Eye (tissue), 1 donor: ENCODE data around the gene BMP7.

Experiments used
- DNase-seq: peaks from one replicate; pipeline ENCODE4 v3.0.0-alpha.2; 2015

The BMP7 gene

DNA sequence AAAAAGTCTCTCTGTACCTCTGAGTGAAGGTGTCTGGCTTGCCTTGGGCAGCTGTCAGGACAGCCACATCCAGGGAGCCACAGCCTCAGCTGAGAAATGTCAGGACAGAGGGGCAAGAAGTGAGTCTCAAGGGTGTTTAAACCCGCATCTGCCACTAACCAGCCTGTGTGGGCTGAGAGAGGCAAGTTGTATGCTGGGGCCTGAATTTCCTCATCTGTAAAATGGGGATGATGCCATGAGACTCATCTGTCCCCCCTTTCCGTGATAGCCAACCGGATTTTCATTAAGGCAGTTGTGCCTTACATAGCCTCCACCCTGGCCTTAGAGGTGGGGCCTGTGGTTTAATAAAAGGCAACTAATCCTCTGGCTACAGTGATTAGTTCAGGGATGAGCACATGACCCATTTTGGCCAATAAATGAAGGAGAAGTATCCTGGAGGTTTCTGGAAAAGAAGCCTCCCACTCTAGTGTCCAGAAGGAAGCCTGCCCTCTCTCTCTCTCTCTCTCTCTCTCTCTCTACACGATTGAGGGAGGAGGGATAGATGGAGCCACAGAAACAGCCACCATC is 79.3 kb downstream of the BMP7 start:
- DNase-seq, result no peak

GRCh38 chr20:57186192-57186591 is 80.2 kb downstream of the BMP7 start:
- DNase-seq, result no peak

DNA sequence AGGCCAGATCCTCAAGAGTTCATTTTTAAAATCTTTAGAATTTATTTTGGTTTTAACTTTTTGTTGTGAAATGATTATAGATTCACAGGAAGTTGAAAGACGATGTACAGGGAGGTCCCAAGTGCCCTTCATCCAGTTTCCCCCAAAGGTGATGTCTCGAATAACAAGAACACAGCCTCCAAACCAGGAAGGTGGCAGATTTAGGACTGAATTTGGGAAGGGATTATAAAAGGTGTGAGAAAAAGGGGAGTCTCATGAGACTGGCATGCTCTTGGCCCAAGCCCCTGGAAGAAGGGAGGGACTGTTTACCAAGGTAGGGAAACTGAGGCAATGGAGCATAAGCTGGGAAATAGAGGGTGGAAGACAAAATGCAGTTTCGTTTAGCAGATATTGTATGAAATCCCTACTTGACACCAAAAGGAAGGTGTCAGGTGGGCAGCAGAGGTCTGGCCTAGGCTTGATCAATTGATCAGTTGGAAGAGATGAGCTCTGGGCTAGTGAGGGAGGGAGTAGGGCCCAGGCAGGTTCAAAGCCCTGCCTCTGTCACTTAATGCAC is 81.2 kb downstream of the BMP7 start:
- no peak for DNase-seq

- DNase-seq, result no peak
These were observed 82.9 kb downstream of the BMP7 start for GRCh38 chr20:57183457-57184009.

- no peak for DNase-seq
These were observed 84.8 kb downstream of the BMP7 start for GRCh38 chr20:57181639-57182038.

- no peak for DNase-seq
These were observed 85.5 kb downstream of the BMP7 start for GRCh38 chr20:57180954-57181353.

- no peak for DNase-seq
These were observed 86.1 kb downstream of the BMP7 start for GRCh38 chr20:57180387-57180786.

DNA sequence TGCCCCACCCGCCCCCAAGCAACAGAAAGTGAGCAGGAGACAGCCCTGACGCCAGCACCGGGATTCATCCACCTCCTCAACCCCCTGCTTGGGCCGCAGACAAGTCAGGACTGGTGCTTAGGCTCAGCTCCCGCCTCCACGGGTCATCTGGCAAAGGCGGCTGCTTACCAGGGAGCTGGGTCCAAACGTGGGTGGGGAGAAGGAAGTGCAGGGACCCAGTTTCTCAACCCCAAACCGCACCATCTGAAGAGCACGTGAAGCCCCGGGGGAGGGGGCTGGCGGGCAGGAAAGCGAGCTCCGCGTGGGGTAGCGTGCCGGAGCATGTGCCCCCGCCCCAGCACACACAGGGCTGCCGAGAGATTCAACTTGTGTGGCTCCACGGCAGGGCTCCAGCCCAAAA is 87.2 kb downstream of the BMP7 start:
- no peak for DNase-seq

GRCh38 chr20:57178582-57179111 is 87.8 kb downstream of the BMP7 start:
- no peak for DNase-seq

GRCh38 chr20:57177636-57178280 is 88.7 kb downstream of the BMP7 start:
- DNase-seq, result no peak

- DNase-seq, result no peak
These were observed 89.6 kb downstream of the BMP7 start for GRCh38 chr20:57176842-57177241.

GRCh38 chr20:57175397-57176010 is 90.9 kb downstream of the BMP7 start:
- no peak for DNase-seq

DNA sequence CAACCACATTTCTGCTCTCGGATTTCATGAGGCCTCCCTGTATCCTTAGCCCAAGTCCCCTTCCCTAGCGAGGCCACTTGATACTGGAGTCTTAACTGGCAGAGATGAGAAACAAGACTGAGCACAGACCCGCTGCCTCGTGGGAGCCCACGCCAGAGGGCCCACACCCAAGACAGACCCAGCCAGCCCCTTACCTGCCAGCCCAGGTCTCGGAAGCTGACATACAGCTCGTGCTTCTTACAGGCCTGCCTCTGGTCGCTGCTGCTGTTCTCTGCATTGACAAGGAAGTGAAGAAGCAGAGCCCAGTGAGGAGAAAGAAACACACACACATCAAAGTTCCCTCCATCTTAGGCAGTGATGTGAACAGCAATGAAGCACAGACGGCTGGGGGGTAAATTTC is 91.7 kb downstream of the BMP7 start:
- DNase-seq, result no peak

DNA sequence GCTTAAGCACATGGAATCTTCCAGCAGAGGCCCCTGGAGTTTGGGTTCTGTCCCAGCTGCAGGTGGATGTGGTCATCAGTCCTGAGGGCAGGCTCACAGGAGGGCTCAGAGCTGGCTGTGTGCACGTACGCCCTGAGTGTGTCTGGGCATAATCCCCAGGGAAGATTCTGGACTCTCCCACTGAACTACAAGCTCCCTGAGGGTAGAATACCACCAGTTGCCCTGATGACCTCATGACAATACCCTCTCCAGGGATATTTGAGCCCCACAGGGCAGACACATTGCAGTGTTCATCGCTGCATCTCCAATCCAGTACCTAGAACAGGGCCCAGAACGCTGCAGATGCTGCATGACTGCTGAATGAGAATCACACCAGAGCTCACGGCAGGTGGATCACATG is 92.5 kb downstream of the BMP7 start:
- DNase-seq, result no peak

DNA sequence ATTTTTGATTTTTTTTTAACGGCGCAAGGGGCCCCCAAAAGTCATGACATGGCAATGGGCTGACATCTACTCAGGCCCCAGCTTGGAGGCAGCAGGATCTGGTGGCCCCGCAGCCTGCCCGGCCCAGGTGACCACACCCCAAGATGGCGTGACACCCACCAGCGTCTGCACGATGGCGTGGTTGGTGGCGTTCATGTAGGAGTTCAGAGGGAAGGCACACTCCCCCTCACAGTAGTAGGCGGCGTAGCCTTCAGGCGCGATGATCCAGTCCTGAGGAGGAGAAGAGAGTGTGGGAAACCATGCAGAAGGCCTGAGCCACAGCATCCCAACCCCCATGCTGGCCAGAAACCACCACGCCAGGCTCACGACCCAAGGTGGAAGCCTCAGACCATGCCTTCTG is 93.4 kb downstream of the BMP7 start:
- DNase-seq, result no peak

GRCh38 chr20:57170343-57170742 is 96.1 kb downstream of the BMP7 start:
- DNase-seq, result no peak

DNA sequence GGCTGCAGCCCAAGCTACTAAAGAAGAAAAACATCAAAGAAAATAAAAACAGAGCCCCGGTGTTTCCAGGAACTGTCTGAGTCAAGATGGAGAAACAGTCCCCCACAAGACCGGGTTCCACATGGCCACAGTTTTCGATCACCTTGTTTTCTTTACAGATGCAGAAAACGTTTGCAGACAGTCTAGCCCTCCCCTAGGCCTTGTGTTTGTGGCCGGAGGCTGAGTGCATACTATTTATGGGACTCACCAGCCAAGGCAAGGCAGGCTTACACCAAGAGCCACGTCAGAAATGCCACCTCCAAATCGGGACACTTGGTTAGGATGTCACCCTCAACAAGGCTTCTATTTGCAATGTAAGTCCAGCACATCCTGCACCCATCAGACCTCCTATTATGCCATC is 97.3 kb downstream of the BMP7 start:
- no peak for DNase-seq

DNA sequence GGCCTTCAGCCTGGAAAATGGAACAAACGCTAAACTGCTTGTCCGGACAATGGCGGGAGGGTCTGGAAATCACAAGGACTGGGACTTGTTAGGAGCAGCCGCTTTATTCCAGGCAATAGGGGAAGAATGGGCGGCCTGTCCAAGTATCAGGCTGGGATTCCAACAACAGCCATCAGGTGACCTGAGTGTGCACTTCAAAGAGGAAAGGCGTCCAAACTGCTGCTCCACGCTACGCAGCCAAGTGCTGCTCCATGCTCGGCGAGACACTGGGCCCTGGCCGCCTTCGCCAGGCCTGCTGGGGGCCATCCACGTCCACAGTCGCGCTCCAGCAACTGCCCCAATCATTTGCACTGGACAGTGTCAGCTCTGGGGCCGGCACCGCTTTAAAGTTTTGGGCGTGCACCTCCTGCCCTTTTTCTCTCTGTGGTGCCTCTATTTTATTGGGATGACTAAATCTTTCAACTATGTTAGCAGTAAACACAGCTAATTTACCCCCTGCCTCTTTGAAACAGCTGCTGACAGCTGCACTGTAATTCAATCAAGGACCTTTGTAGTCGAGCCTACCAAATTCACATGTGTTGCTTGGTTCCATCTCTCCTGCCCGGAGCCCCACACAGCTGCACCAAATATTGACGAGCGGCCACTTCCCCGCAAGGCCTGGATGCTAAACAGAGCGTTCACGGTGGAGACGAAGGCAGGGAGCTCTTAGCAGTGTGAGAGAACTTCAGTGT is 98.3 kb downstream of the BMP7 start:
- DNase-seq, result peak; percentile 77

DNA sequence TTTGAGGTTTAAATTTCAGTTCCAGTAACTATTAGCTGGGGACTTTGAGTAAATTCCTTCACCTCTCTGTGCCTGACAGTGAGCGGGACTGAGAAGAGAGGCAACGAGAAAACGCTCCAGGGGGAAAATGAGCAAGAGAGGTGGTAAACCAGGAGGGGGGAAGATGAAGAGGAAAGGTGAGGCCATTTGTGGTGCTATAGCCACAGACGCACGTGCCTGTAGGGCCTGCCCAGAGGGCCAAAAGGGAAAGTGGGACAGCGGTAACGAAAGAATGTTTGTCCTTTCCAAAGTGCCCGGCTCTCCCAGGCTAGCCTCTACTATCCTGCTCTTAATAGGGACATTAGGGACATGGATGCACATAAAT is 99.2 kb downstream of the BMP7 start:
- no peak for DNase-seq

DNA sequence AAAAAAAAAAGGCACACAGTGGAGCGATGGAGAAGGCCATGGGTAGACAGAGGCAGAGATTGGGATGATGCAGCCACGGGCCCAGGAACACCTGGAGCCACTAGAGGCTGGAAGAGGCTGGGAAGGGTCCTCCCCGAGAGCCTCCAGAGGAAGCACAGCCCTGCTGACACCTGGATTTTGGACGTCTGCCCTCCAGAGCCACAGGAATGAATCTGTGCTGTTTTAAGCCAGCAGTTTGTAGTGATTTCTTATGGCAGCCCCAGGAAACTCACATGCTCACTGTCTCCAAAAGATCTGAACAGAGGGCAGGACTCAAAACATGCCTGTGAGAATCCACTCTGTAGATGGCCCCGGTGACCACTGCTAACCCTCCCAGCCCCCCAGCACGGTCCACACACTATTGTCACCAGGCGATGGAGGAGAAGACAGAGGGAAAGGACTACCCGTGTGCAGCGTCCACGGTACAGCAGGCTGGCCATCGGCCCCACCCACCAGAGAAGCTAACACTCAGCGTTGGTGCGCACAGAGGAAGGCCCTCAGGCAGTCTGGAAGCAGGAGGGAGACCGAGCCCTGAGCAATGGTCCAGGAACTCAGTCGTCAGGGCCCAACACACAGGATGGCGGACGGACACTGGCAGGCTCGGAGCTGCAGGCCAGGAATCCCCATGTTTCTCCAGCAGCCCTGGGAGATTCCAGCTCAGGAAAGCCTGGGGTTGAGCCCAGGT is 99.7 kb downstream of the BMP7 start:
- no peak for DNase-seq

DNA sequence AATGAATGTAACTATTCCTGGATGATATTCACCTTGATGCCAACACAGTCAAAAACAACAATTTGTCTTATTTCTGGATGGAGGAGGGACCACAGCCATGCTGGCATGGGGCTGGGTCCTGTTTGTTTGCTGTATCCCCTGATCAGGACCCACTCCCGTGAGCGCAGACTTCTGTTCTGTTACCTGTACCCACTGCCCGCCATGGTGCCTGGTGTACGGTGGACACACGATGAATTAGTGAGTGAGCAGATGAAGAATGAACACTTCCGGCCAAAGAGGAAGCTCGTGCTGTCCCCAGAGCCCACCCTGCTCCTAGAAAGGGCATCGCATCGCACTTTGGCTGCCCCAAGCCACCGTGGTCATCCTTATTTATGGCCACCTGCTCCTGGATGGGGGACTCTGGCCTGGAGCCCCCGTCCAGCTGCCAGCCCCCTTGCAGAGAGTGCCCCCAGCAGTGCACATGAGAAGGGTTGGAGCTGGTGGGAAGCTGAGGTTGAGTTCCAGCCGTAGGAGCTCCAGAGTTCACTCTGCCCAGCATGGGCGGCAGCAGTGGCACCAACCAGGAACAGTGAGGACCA is 100.9 kb downstream of the BMP7 start:
- DNase-seq, result no peak

GRCh38 chr20:57164872-57165271 is 101.6 kb downstream of the BMP7 start:
- DNase-seq, result no peak
